ENCODE data around the gene TMEM100. TPM values are rescaled to one million over a fixed set of nuclear protein-coding genes. Genes with fewer than 3 reads are reported as not detected.

Gene TMEM100
- total and polyA plus RNA-seq, 2 experiments from 2014 or later = 0.10 to 0.73 TPM

DNA sequence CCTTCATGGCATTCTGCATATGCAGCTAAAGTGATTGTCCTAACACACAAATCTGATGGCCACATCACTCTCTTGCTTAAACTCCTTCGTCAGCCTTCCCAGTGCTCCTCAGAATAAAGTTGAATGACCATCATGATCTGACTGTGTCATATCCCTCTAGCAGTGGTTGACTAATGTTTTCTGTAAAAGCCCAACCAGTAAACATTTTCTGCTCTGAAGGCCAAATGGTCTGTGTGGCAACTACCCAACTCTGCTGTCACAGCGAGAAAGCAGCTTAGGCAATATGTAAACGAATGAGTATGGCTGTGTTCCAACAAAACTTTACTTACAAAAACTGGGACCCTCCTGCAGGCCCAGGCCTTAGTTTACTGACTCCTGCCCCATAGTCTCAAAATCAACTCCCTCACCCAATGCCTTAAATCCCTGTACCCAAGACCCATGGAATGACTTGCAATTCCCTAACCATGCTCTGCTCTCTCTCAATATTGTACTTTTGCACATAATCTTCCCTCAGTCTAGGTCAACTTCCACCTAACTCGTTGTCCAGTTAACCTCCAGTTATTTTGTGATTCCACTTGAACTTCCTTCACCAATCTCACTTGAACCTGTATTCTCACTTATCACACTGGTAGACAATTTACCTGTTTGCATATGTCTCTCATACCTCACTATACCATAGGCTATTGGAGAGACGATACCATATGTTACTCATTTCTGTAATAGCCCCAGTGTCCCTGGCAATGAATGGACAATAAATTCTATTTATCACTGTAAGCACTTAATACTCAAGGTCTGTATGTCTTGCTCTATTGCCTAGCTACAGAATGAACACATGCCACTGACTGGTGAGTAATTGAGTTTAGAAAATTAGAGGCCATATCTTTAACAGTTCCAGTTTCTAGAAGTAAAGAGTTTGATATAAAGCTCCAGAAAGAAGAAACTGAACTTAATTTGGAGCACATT lies 29.1 kb downstream of the TMEM100 start (continued):
- TF ChIP-seq, protein P1, sequence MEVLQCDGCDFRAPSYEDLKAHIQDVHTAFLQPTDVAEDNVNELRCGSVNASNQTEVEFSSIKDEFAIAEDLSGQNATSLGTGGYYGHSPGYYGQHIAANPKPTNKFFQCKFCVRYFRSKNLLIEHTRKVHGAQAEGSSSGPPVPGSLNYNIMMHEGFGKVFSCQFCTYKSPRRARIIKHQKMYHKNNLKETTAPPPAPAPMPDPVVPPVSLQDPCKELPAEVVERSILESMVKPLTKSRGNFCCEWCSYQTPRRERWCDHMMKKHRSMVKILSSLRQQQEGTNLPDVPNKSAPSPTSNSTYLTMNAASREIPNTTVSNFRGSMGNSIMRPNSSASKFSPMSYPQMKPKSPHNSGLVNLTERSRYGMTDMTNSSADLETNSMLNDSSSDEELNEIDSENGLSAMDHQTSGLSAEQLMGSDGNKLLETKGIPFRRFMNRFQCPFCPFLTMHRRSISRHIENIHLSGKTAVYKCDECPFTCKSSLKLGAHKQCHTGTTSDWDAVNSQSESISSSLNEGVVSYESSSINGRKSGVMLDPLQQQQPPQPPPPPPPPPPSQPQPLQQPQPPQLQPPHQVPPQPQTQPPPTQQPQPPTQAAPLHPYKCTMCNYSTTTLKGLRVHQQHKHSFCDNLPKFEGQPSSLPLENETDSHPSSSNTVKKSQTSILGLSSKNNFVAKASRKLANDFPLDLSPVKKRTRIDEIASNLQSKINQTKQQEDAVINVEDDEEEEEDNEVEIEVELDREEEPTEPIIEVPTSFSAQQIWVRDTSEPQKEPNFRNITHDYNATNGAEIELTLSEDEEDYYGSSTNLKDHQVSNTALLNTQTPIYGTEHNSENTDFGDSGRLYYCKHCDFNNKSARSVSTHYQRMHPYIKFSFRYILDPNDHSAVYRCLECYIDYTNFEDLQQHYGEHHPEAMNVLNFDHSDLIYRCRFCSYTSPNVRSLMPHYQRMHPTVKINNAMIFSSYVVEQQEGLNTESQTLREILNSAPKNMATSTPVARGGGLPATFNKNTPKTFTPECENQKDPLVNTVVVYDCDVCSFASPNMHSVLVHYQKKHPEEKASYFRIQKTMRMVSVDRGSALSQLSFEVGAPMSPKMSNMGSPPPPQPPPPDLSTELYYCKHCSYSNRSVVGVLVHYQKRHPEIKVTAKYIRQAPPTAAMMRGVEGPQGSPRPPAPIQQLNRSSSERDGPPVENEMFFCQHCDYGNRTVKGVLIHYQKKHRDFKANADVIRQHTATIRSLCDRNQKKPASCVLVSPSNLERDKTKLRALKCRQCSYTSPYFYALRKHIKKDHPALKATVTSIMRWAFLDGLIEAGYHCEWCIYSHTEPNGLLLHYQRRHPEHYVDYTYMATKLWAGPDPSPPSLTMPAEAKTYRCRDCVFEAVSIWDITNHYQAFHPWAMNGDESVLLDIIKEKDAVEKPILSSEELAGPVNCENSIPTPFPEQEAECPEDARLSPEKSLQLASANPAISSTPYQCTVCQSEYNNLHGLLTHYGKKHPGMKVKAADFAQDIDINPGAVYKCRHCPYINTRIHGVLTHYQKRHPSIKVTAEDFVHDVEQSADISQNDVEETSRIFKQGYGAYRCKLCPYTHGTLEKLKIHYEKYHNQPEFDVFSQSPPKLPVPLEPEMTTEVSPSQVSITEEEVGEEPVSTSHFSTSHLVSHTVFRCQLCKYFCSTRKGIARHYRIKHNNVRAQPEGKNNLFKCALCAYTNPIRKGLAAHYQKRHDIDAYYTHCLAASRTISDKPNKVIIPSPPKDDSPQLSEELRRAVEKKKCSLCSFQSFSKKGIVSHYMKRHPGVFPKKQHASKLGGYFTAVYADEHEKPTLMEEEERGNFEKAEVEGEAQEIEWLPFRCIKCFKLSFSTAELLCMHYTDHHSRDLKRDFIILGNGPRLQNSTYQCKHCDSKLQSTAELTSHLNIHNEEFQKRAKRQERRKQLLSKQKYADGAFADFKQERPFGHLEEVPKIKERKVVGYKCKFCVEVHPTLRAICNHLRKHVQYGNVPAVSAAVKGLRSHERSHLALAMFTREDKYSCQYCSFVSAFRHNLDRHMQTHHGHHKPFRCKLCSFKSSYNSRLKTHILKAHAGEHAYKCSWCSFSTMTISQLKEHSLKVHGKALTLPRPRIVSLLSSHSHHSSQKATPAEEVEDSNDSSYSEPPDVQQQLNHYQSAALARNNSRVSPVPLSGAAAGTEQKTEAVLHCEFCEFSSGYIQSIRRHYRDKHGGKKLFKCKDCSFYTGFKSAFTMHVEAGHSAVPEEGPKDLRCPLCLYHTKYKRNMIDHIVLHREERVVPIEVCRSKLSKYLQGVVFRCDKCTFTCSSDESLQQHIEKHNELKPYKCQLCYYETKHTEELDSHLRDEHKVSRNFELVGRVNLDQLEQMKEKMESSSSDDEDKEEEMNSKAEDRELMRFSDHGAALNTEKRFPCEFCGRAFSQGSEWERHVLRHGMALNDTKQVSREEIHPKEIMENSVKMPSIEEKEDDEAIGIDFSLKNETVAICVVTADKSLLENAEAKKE (CRISPR knock-in tag; IDR thresholded peaks at IDR 0.05) = no peak
- TF ChIP-seq JUNB (IDR thresholded peaks at IDR 0.05; ENCODE audit: unreplicated experiment) = no peak
- TF ChIP-seq, protein P2, sequence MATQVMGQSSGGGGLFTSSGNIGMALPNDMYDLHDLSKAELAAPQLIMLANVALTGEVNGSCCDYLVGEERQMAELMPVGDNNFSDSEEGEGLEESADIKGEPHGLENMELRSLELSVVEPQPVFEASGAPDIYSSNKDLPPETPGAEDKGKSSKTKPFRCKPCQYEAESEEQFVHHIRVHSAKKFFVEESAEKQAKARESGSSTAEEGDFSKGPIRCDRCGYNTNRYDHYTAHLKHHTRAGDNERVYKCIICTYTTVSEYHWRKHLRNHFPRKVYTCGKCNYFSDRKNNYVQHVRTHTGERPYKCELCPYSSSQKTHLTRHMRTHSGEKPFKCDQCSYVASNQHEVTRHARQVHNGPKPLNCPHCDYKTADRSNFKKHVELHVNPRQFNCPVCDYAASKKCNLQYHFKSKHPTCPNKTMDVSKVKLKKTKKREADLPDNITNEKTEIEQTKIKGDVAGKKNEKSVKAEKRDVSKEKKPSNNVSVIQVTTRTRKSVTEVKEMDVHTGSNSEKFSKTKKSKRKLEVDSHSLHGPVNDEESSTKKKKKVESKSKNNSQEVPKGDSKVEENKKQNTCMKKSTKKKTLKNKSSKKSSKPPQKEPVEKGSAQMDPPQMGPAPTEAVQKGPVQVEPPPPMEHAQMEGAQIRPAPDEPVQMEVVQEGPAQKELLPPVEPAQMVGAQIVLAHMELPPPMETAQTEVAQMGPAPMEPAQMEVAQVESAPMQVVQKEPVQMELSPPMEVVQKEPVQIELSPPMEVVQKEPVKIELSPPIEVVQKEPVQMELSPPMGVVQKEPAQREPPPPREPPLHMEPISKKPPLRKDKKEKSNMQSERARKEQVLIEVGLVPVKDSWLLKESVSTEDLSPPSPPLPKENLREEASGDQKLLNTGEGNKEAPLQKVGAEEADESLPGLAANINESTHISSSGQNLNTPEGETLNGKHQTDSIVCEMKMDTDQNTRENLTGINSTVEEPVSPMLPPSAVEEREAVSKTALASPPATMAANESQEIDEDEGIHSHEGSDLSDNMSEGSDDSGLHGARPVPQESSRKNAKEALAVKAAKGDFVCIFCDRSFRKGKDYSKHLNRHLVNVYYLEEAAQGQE (IDR thresholded peaks at IDR 0.05; ENCODE audit: unreplicated experiment) = no peak
- no peak for TF ChIP-seq EZH2phosphoT487 (IDR thresholded peaks at IDR 0.05; ENCODE audit: unreplicated experiment)
- no peak for TF ChIP-seq CREB1 (CRISPR knock-in tag; IDR thresholded peaks at IDR 0.05; ENCODE audit: low read depth)
- no peak for TF ChIP-seq POLR2AphosphoS5 (IDR thresholded peaks at IDR 0.05; ENCODE audit: low read depth)
